Activated T-helper 1 cell treated with anti-CD3 and anti-CD28 coated beads, Interleukin-12 subunit alpha, Interleukin-12 subunit beta, Interleukin-2, Interleukin-4 antibody, amounts not matched to agents 30 ng/mL and 10 ng/mL and 1 ng/mL, durations not matched to agents 14 hours and 24 hours and 36 hours (primary cell): Measurements from ENCODE around the gene METRNL. TPM values are rescaled to one million over a fixed set of nuclear protein-coding genes. Genes with fewer than 3 reads are reported as not detected.
A peak's percentile ranks its signal among the peaks of the same experiment; 100 is the strongest.

Source experiments
- DNase-seq: peaks from one replicate; pipeline ENCODE4 v3.0.0; 2021; ENCODE audit warnings: low spot score
- H3K27ac Mint-ChIP-seq: one replicate; pipeline ENCODE4 v1.8.0; 2021; ENCODE audit warnings: mild to moderate bottlenecking, mixed read lengths
- H3K27me3 Mint-ChIP-seq: one replicate; pipeline ENCODE4 v1.8.0; 2022; ENCODE audit warnings: mild to moderate bottlenecking, moderate library complexity, mixed read lengths; ENCODE audit not compliant: insufficient read depth
- H3K36me3 Mint-ChIP-seq: one replicate; pipeline ENCODE4 v1.8.0; 2021; ENCODE audit warnings: low read depth, mixed read lengths
- H3K4me1 Mint-ChIP-seq: one replicate; pipeline ENCODE4 v1.8.0; 2021; ENCODE audit warnings: low read depth, mixed read lengths
- H3K4me3 Mint-ChIP-seq: one replicate; pipeline ENCODE4 v1.8.0; 2021; ENCODE audit warnings: mild to moderate bottlenecking, moderate library complexity, mixed read lengths
- H3K9me3 Mint-ChIP-seq: one replicate; pipeline ENCODE4 v1.8.0; 2021; ENCODE audit warnings: mixed read lengths
- intact Hi-C: fragments of 100-400 bp; cut with micrococcal nuclease; formaldehyde crosslinking; loops from one replicate; pipeline ENCODE4 v1.15.1; 2024
- total RNA-seq: library from RNA; stranded (reverse); gene quantifications from 2 replicates; pipeline ENCODE4 v1.2.3, GENCODE V29; 2022

METRNL gene
- total RNA-seq, 1 donor from 2014 or later, result 31.1 TPM

- H3K27ac Mint-ChIP-seq, result no peak overlapping the region
- H3K4me1 Mint-ChIP-seq, result peaks cover 25% of the 10 kb centered on the region
- no peak for DNase-seq
- peaks cover 11% of the 10 kb centered on the region for H3K27me3 Mint-ChIP-seq
- intact Hi-C loops, result no loop called here
- no peaks in the 10 kb centered on the region for H3K36me3 Mint-ChIP-seq
- H3K4me3 Mint-ChIP-seq, result no peak overlapping the region
- no peaks in the 10 kb centered on the region for H3K9me3 Mint-ChIP-seq
Measured at GRCh38 chr17:83072600-83073358, 6.6 kb upstream of the METRNL start.

GRCh38 chr17:83073389-83074063 is 5.9 kb upstream of the METRNL start:
- Mint-ChIP-seq H3K4me1 (peaks cover 25% of the 10 kb centered on the region), H3K36me3 (no peaks in the 10 kb centered on the region), H3K27me3 (peaks cover 15% of the 10 kb centered on the region), H3K27ac (no peak overlapping the region), H3K9me3 (no peaks in the 10 kb centered on the region), H3K4me3 (no peak overlapping the region)
- intact Hi-C loops, result no loop called here
- DNase-seq, result no peak

GRCh38 chr17:83074486-83075223 is 4.8 kb upstream of the METRNL start:
- intact Hi-C loops, result no loop called here
- H3K4me1 Mint-ChIP-seq, result peaks cover 21% of the 10 kb centered on the region
- H3K4me3 Mint-ChIP-seq, result no peak overlapping the region
- H3K9me3 Mint-ChIP-seq, result no peaks in the 10 kb centered on the region
- peaks cover 15% of the 10 kb centered on the region for H3K27me3 Mint-ChIP-seq
- no peaks in the 10 kb centered on the region for H3K36me3 Mint-ChIP-seq
- DNase-seq, result no peak
- H3K27ac Mint-ChIP-seq, result no peak overlapping the region

GRCh38 chr17:83075270-83075880 is 4.0 kb upstream of the METRNL start:
- Mint-ChIP-seq H3K36me3 (no peaks in the 10 kb centered on the region), H3K27me3 (peaks cover 15% of the 10 kb centered on the region), H3K4me1 (peaks cover 19% of the 10 kb centered on the region), H3K9me3 (no peaks in the 10 kb centered on the region), H3K4me3 (no peak overlapping the region), H3K27ac (no peak overlapping the region)
- intact Hi-C loops, result no loop called here
- no peak for DNase-seq

- no peak for DNase-seq
Measured at GRCh38 chr17:83076938-83077337, 2.5 kb upstream of the METRNL start.

GRCh38 chr17:83077411-83077810 is 2.0 kb upstream of the METRNL start:
- Mint-ChIP-seq H3K36me3 (peaks cover 3% of the 10 kb centered on the region), H3K4me3 (no peak overlapping the region), H3K27ac (no peak overlapping the region), H3K9me3 (no peaks in the 10 kb centered on the region), H3K4me1 (peaks cover 9% of the 10 kb centered on the region), H3K27me3 (peaks cover 13% of the 10 kb centered on the region)
- intact Hi-C loops, result no loop called here
- DNase-seq, result no peak

More at GRCh38 chr17:83076938-83077337, 2.5 kb upstream of the METRNL start:
- no peaks in the 10 kb centered on the region for H3K36me3 Mint-ChIP-seq
- peaks cover 9% of the 10 kb centered on the region for H3K4me1 Mint-ChIP-seq
- H3K27ac Mint-ChIP-seq, result no peak overlapping the region
- H3K27me3 Mint-ChIP-seq, result peaks cover 13% of the 10 kb centered on the region
- intact Hi-C loops, result no loop called here
- peak overlapping the region; percentile 38 for H3K4me3 Mint-ChIP-seq
- no peaks in the 10 kb centered on the region for H3K9me3 Mint-ChIP-seq

GRCh38 chr17:83077939-83078338 is 1.5 kb upstream of the METRNL start:
- peaks cover 8% of the 10 kb centered on the region for H3K36me3 Mint-ChIP-seq
- peaks cover 13% of the 10 kb centered on the region for H3K4me1 Mint-ChIP-seq
- H3K27me3 Mint-ChIP-seq, result peaks cover 13% of the 10 kb centered on the region
- intact Hi-C loops, result no loop called here
- DNase-seq, result no peak
- H3K27ac Mint-ChIP-seq, result no peak overlapping the region
- H3K4me3 Mint-ChIP-seq, result peak overlapping the region; percentile 58
- H3K9me3 Mint-ChIP-seq, result no peaks in the 10 kb centered on the region

GRCh38 chr17:83078378-83079351 is 744 bp upstream of the METRNL start:
- peaks cover 13% of the 10 kb centered on the region for H3K27me3 Mint-ChIP-seq
- peaks cover 21% of the 10 kb centered on the region for H3K4me1 Mint-ChIP-seq
- no peak overlapping the region for H3K27ac Mint-ChIP-seq
- H3K36me3 Mint-ChIP-seq, result peaks cover 12% of the 10 kb centered on the region
- no peaks in the 10 kb centered on the region for H3K9me3 Mint-ChIP-seq
- no peak for DNase-seq
- peak overlapping the region; percentile 58 for H3K4me3 Mint-ChIP-seq
- intact Hi-C loops, result loop anchor here (1.0 kb wide), 1 partner anchor 27 kb away; no protein-coding TSS in a partner anchor

GRCh38 chr17:83079766-83080578 is 563 bp downstream of the METRNL start:
- H3K27ac Mint-ChIP-seq, result no peak overlapping the region
- peaks cover 29% of the 10 kb centered on the region for H3K4me1 Mint-ChIP-seq
- H3K9me3 Mint-ChIP-seq, result no peaks in the 10 kb centered on the region
- peaks cover 14% of the 10 kb centered on the region for H3K36me3 Mint-ChIP-seq
- intact Hi-C loops, result loop anchor here (1.0 to 5.0 kb wide), 2 partner anchors 29 to 203 kb away; no protein-coding TSS in a partner anchor
- H3K27me3 Mint-ChIP-seq, result peaks cover 11% of the 10 kb centered on the region
- no peak for DNase-seq
- no peak overlapping the region for H3K4me3 Mint-ChIP-seq

GRCh38 chr17:83080579-83080857 is 1.1 kb downstream of the METRNL start:
- Mint-ChIP-seq H3K36me3 (peaks cover 14% of the 10 kb centered on the region), H3K9me3 (no peaks in the 10 kb centered on the region), H3K27ac (no peak overlapping the region), H3K27me3 (peaks cover 11% of the 10 kb centered on the region), H3K4me3 (no peak overlapping the region), H3K4me1 (peaks cover 29% of the 10 kb centered on the region)
- DNase-seq, result no peak
- intact Hi-C loops, result loop anchor here (5.0 kb wide), 1 partner anchor 203 kb away; no protein-coding TSS in a partner anchor

- DNase-seq, result peak; percentile 32
- peaks cover 14% of the 10 kb centered on the region for H3K36me3 Mint-ChIP-seq
- intact Hi-C loops, result loop anchor here (5.0 kb wide), 1 partner anchor 204 kb away; no protein-coding TSS in a partner anchor
- no peaks in the 10 kb centered on the region for H3K9me3 Mint-ChIP-seq
- no peak overlapping the region for H3K27ac Mint-ChIP-seq
- H3K4me3 Mint-ChIP-seq, result peak overlapping the region; percentile 80
- H3K27me3 Mint-ChIP-seq, result peaks cover 11% of the 10 kb centered on the region
- peaks cover 32% of the 10 kb centered on the region for H3K4me1 Mint-ChIP-seq
Measured at GRCh38 chr17:83080858-83081683, 1.7 kb downstream of the METRNL start.
